Posterior cingulate gyrus (tissue), 11 donors: Measurements from ENCODE around the gene CLEC16A.
A peak's percentile ranks its signal among the peaks of the same experiment; 100 is the strongest.
"Not testable (repeated sequence)": the region's sequence is repeated elsewhere in the genome, so short reads cannot be mapped to it uniquely, and the experiment has no call there.

Source experiments
- DNase-seq, 10 donors: peaks; one replicate each; pipeline versions ENCODE4 v3.0.0 to v3.0.0-alpha.2; 2020 to 2021; ENCODE audit warnings: mixed read lengths in 3 of 10
- intact Hi-C: fragments of 100-400 bp; cut with DNase I; formaldehyde crosslinking; loops from one replicate; pipeline ENCODE4 v1.15.1; 2023

Gene CLEC16A

GRCh38 chr16:10937068-10937859, 7.1 kb upstream of the CLEC16A start:
- intact Hi-C loops, result no loop called here
- DNase-seq, result peak in 2 of 10 donors; percentile 39 to 84

DNA sequence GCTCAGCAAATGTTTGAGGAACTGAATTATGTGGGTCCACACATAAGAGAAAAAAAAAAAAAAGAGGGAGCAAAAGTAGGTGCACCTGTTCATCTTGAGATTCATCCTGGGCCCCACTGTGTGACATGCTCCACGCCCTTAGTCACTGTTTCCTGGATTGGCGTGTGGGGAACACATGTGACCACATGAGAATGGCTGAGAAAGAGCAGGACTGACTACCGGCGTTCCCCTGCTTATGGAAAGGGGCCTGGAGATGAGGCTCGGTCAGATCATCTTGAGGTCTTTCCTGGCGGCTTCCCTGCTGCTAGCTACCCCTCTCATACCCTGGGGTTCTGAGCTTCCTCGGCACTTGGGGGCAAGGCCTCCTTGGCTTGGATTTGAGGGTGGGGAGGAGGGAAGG, 6.0 kb upstream of the CLEC16A start:
- intact Hi-C loops, result no loop called here
- DNase-seq, result no peak

GRCh38 chr16:10938796-10939648, 5.3 kb upstream of the CLEC16A start:
- DNase-seq, result no peak

GRCh38 chr16:10939649-10940234, 4.6 kb upstream of the CLEC16A start:
- no peak for DNase-seq
- intact Hi-C loops, result no loop called here

More at GRCh38 chr16:10938796-10939648, 5.3 kb upstream of the CLEC16A start:
- intact Hi-C loops, result no loop called here

GRCh38 chr16:10940501-10941079, 3.8 kb upstream of the CLEC16A start:
- peak in 1 of 10 donors; percentile 83 for DNase-seq
- intact Hi-C loops, result no loop called here

DNA sequence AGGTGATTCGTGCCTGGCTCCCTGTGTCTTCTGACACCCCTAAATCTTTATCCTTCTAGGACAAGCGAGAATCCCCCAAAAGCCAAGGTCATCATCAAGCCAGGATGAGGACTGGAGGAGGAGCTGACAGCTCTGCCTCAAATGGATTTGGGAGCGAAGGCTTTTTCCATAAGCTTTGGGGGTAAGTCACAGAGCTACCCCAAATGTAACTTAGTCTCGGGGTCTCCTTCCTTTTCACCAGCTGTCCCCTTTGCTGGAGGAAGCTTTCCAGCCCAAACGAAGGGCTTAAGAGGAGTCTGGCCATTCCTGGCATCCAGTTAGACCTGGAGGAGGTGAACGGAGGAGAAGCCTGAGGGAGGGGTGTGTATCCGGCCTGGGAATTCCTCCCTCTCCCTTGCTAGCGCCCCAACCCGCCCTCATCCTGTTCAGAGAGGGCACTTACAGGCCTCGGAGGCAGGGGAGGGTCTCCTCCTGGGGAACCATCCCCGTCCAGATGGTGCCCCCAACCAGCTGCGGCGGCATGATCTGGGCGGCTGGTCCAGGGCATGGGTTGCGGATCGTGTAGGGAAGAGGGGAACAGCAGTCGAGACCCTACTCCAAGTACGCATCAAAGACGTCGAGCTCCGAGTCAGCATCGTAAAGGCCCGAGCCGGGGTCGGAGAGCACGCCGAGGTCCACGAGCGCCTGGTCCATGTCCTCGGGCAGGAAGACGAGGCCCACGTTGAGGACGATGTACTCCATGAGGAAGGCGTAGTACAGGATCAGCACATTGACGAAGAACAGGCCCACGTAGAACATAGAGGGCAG, 3.0 kb upstream of the CLEC16A start:
- intact Hi-C loops, result no loop called here

DNA sequence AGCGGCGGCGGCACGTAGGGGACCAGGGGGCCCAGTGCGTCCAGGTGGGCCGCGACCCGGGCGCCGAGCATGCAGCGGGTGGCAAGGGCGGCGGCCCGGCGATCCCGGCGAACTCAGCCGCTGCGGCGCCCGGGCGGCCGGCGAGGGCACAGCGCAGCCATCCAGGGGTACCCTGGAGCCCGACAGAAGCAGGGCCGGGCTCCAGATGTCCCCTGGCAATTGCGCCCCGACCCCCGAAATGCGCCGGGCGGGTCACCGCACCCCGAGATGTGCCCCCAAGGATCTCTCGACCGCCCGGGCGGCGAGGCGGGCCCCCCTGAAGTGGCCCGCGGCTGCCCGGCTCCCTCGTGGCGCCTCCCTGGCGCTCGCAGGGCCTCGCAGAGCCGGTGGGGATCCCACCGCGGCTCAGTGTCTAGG, 2.4 kb upstream of the CLEC16A start:
- intact Hi-C loops, result not testable (repeated sequence)

More for the DNA sequence above, 3.0 kb upstream of the CLEC16A start:
- DNase-seq, result peak in 1 of 10 donors; percentile 67

DNA sequence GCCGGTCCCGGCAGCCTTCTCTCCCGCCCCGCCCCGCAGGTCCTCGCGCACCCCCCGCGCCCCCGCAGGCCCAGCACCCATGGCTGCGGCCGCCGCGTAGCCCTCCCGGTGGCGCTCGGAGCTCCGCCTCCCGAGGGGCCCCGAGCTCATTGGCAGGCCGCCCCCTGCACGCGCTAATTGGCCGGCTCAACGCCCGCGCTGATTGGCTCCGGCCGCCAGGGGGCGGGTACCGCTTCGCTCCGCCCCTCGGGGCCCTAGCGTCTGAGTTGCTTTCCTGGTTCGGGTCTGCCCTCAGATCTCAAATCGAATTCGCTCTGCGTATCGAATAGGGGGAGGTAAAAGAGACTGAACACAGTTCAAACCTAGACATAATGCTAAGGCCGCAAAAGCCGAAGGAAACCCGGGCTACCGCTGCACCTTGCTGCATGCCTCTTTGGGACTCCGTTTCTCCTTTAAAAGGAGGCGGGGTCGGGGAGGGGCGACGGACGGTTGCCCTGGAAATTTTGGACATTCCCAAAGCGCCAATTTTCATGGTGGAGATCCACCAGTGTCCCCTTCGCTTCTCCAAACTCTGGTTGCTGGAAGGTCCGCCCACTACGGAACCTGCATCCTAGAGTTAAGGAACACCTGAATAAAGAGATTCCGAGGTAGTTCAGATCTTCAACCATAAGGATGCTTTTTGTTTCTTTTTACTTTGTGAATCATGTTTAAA, 1.9 kb upstream of the CLEC16A start, which contains the start of gene DEXI:
TSS of gene DEXI (minus strand) at position 117 of the 712 bp plus-strand sequence. CDS start 463 bp downstream, outside the sequence.
- intact Hi-C loops, result no loop called here
- peak; percentile 92 to 99 (median 96) for DNase-seq

More for the DNA sequence above, 2.4 kb upstream of the CLEC16A start:
- DNase-seq, result not testable (repeated sequence)

DNA sequence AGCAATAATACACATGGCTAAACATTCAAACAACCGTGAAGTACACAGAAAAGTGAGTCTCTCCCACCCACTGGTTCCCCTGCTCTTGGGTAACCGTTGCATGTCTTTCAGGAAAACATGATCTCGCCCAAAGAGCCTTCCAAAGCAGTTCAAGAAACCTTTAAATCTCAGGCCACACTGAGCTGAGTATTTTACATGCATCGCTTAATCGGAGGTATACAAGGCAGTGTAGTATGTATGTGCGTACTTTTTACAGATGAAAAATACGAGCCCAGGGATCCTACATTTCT, 1.4 kb upstream of the CLEC16A start:
- intact Hi-C loops, result no loop called here
- no peak for DNase-seq

GRCh38 chr16:10945065-10945787, 862 bp downstream of the CLEC16A start:
- no peak for DNase-seq
- intact Hi-C loops, result no loop called here

DNA sequence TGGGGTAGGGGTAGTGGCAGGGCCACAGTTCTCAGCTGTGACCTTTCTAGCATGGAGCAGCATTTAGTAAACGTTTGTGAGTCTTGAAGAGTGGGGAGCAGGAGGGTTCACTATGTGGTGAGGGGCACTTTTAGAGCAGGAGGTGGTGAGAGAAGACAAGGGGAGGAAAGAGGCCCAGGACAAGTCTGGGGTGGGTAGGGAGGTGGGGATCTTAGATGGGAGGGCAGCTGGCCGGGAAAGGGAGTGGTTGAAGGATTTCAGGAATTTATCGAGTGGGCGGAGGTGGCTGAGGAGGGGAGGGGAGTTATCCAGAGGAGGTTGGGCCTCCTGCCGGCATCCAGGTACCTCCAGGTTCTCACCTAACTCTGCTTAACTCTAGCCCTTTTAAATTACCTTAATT, 1.9 kb downstream of the CLEC16A start:
- intact Hi-C loops, result no loop called here
- no peak for DNase-seq

- no peak for DNase-seq
- intact Hi-C loops, result no loop called here
Observed at GRCh38 chr16:10947211-10947787, 2.9 kb downstream of the CLEC16A start.

DNA sequence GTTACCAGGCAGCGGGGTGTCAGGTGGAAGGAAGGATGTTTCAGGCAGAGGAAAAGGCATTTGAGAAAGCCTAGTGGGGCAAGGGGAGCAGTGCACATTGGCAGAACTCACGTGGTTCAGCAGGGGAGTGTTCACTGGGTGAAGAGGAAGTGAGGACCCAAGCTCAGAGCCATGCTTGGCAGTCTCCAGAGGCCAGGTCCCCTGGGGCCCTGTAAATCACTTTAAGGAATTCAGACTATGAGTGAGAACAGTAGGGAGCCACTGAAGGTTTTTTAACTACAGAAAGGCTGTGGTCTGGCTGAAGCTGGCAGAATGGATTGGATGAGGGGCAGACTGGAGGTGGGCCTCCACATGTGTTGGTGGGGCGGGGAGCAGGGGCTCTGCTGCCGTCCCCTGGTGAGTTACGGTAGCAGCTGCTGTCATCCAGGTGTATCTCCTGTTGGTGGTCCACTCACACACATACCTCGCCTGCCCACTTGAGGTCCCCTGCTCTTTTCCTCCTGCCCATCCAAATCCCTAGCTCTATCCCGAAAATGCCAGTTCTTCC, 5.1 kb downstream of the CLEC16A start:
- intact Hi-C loops, result no loop called here
- no peak for DNase-seq

- no peak for DNase-seq
- intact Hi-C loops, result no loop called here
Observed at GRCh38 chr16:10950393-10950792, 6.0 kb downstream of the CLEC16A start.

GRCh38 chr16:10951026-10951425, 6.7 kb downstream of the CLEC16A start:
- no peak for DNase-seq
- intact Hi-C loops, result no loop called here

- intact Hi-C loops, result no loop called here
- no peak for DNase-seq
Observed at GRCh38 chr16:10954903-10955302, 10.5 kb downstream of the CLEC16A start.

DNA sequence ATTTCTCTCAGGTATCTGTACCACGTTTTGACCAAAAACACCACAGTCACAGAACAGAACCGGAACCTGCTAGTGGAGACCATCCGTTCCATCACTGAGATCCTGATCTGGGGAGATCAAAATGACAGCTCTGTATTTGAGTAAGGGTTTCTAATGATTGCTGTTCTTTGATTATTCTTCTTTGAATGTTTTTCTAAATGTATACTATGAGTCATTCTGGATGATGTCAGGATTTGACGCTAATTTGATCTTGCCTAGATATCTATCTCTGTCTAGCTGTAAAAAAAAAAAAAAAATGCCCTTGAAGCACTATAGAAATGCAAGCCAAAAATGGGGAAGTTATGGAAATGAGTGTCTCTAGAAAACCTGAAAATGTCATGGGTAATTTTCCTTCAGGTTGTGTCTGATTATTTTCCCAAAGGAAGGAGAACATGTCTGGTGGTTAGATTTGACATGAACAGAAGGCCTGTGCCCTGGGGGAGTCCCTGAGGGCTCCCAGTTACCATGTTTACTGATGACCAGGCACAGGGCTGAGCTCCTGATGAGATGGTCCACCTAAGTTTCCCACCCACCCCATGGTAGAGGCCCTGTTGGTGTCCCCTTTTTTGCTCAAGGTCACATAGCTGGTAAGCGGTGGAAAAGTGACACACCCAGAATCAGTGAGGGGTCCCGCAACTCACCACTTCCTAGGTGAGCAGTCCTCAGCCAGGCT, 13.6 kb downstream of the CLEC16A start:
- DNase-seq, result no peak

More for the DNA sequence above, 13.6 kb downstream of the CLEC16A start:
- intact Hi-C loops, result no loop called here
